ENCODE data around the gene FAF1.

Gene FAF1

DNA sequence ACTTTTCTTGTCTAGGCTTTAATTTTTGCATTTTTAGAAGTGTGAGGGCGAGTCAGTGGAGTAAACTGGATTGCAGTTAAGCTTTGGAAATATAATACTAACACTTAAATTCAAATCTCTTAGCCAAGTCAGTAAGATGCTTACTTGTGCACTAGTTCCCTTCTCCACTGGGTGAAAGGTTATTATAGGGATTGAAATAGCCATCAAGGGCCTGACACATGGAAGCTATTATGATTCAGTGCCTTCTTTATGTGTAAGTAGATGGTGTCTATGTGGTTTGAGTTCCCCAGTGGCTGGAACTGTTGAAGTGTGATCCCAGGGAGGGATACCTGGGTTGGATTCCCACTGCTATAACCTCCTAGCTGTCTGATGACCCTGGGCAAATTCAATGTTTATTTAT lies 512.1 kb downstream of the FAF1 start (continued):
- TF ChIP-seq SCRT1 (tag by site-specific recombination; IDR thresholded peaks at IDR 0.05; ENCODE audit: borderline replicate concordance) (no peak), ZNF530 (tag by site-specific recombination; IDR thresholded peaks at IDR 0.05; ENCODE audit: low read depth) (no peak), ZNF223 (tag by site-specific recombination; IDR thresholded peaks at IDR 0.05) (no peak), ZBTB20 (tag by site-specific recombination; IDR thresholded peaks at IDR 0.05) (no peak), ZBTB48 (tag by site-specific recombination; IDR thresholded peaks at IDR 0.05) (no peak)

DNA sequence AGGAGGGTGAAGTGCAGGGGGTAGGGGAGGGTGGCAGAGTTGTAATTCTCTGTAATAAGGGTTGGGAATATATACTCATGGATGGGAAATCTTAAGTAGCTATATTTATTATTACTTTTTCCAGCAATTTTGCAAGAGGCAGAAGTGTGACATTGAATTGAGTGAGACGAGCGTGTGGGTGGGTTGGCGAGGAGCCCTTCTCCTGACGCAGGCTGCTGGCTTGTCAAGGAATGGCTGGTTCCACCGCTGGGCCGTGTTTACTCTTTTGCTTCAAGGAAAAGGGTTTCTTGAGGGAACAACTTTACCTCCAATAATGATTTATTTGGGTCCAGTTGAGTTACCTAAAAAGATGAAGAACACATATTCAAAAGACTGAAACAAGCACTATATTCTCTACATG lies 518.9 kb downstream of the FAF1 start:
- no peaks in the 10 kb centered on the region for H3K9me3 ChIP-seq (ENCODE audit: control insufficient read depth, insufficient read depth, low read depth, low read length)
- no peak overlapping the region for H3K4me3 ChIP-seq (ENCODE audit: low read depth, low read length)
- no peaks in the 10 kb centered on the region for H3K4me1 ChIP-seq (ENCODE audit: control insufficient read depth, insufficient read depth, low read length)
- ChIA-PET CTCF (no interaction called here), POLR2A (no interaction called here)
- peaks cover 0 to 34% of the 10 kb centered on the region in 2 experiments; a peak in 1 of 3 replicates for H3K36me3 ChIP-seq (ENCODE audit: control insufficient read depth in 2 of 2, insufficient read depth in 1 of 2, low read length in 2 of 2)
- no peak for TF ChIP-seq ZNF341 (tag by site-specific recombination; IDR thresholded peaks at IDR 0.05; ENCODE audit: low read depth)
- TF ChIP-seq, protein P1, sequence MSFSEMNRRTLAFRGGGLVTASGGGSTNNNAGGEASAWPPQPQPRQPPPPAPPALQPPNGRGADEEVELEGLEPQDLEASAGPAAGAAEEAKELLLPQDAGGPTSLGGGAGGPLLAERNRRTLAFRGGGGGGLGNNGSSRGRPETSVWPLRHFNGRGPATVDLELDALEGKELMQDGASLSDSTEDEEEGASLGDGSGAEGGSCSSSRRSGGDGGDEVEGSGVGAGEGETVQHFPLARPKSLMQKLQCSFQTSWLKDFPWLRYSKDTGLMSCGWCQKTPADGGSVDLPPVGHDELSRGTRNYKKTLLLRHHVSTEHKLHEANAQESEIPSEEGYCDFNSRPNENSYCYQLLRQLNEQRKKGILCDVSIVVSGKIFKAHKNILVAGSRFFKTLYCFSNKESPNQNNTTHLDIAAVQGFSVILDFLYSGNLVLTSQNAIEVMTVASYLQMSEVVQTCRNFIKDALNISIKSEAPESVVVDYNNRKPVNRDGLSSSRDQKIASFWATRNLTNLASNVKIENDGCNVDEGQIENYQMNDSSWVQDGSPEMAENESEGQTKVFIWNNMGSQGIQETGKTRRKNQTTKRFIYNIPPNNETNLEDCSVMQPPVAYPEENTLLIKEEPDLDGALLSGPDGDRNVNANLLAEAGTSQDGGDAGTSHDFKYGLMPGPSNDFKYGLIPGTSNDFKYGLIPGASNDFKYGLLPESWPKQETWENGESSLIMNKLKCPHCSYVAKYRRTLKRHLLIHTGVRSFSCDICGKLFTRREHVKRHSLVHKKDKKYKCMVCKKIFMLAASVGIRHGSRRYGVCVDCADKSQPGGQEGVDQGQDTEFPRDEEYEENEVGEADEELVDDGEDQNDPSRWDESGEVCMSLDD (tag by site-specific recombination; IDR thresholded peaks at IDR 0.05) = no peak
- TF ChIP-seq ZNF354C (tag by site-specific recombination; IDR thresholded peaks at IDR 0.05; ENCODE audit: borderline replicate concordance, low read depth) = no peak
- no peak for TF ChIP-seq SETDB1 (IDR thresholded peaks at IDR 0.05; ENCODE audit: insufficient read length, low read length)
- TF ChIP-seq ZNF114 (tag by site-specific recombination; IDR thresholded peaks at IDR 0.05) = no peak
- no peak overlapping the region for H3K27ac ChIP-seq (ENCODE audit: extremely low read depth, low read depth, low read length)

DNA sequence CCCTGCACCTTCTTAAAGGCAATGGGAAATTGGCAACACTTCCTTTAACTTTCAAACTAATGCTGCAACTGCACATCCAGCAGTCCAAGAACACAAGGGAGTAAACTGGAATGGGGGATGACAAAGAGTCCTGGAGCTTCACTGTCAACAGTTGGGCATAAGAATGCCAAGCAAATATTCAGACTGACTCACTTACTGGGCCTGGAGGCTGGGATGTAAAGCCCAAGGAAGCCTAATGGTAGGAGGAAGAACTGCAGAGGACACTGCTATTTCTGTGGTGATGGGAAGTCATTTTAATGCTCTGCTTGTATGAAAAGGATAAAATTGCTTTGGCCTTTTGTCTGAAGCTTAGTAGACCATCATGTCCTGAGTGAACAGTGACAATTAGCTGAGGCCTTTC lies 521.1 kb downstream of the FAF1 start:
- peaks cover 0 to 34% of the 10 kb centered on the region in 2 experiments; a peak in 1 of 3 replicates for H3K36me3 ChIP-seq (ENCODE audit: control insufficient read depth in 2 of 2, insufficient read depth in 1 of 2, low read length in 2 of 2)
- ChIA-PET POLR2A (no interaction called here), CTCF (no interaction called here)
- H3K4me3 ChIP-seq (ENCODE audit: low read depth, low read length) = no peak overlapping the region
- no peaks in the 10 kb centered on the region for H3K4me1 ChIP-seq (ENCODE audit: control insufficient read depth, insufficient read depth, low read length)
- H3K27ac ChIP-seq (ENCODE audit: extremely low read depth, low read depth, low read length) = no peak overlapping the region
- TF ChIP-seq SCRT2 (tag by site-specific recombination; IDR thresholded peaks at IDR 0.05) (0 out of 2 replicates have a peak, but pooled peaks have one; percentile 13), ZNF155 (tag by site-specific recombination; IDR thresholded peaks at IDR 0.05) (no peak)
- H3K9me3 ChIP-seq (ENCODE audit: control insufficient read depth, insufficient read depth, low read depth, low read length) = no peaks in the 10 kb centered on the region

DNA sequence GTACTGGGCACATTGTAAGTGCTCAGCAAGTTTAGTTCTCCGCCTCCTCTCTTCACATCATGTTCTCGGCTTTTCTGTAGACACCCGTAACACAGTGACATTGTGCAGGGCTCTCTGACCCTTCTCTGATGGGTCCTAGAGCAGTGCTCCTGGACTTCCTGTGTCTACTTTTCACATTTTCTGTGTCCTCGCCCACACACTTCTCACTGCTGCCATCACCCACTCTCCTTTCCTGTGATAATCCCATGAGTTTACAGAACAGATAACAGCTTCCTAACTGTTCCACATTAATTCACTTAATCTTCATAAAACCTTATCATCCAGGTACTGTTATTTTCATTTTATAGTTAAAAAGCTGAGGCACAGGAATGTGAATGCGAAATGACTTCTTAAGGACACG lies 523.6 kb downstream of the FAF1 start:
- Histone ChIP-seq H3K27ac (ENCODE audit: extremely low read depth, low read depth, low read length) (no peak overlapping the region), H3K36me3 (ENCODE audit: control insufficient read depth in 2 of 2, insufficient read depth in 1 of 2, low read length in 2 of 2) (peaks cover 0 to 31% of the 10 kb centered on the region in 2 experiments; a peak in 1 of 3 replicates), H3K4me3 (ENCODE audit: low read depth, low read length) (no peak overlapping the region), H3K9me3 (ENCODE audit: control insufficient read depth, insufficient read depth, low read depth, low read length) (no peaks in the 10 kb centered on the region), H3K4me1 (ENCODE audit: control insufficient read depth, insufficient read depth, low read length) (no peaks in the 10 kb centered on the region)
- POLR2A ChIA-PET = no interaction called here
- TF ChIP-seq ZFP41 (tag by site-specific recombination; IDR thresholded peaks at IDR 0.05; ENCODE audit: borderline replicate concordance) (no peak), ZNF677 (tag by site-specific recombination; IDR thresholded peaks at IDR 0.05) (no peak), EGR2 (tag by site-specific recombination; IDR thresholded peaks at IDR 0.05; ENCODE audit: low read depth) (peak; percentile 43; the same call in 1 of the 2 replicates), ZFHX2 (tag by site-specific recombination; conservative IDR thresholded peaks at IDR 0.05) (peak; percentile 64)
- TF ChIP-seq, protein P1 (tag by site-specific recombination; IDR thresholded peaks at IDR 0.05) = no peak
- CTCF ChIA-PET = interaction anchor here (0.6 kb wide), 1 partner anchor 35 kb away, joined by 4 read pairs; no protein-coding TSS in a partner anchor

All from HEK293 (cell line).